MM.1S (cell line): ENCODE results near the gene TMEM238L.

Experiments used
- DNase-seq: peaks from one replicate; pipeline ENCODE4 v3.0.0-alpha.2; 2015
- H2AFZ ChIP-seq: fragments of 300-600 bp; sonication (generic); 2 replicates; pipeline ENCODE4 v1.6.0; 2016; ENCODE audit warnings: antibody characterized with exemption, low read length
- H3F3A ChIP-seq: fragments of 300-600 bp; sonication (generic); 2 replicates; pipeline ENCODE4 v1.6.1; 2016; ENCODE audit warnings: mild to moderate bottlenecking, antibody characterized with exemption, low read length, moderate library complexity, mixed read lengths; ENCODE audit not compliant: insufficient read depth
- H3K27ac ChIP-seq: fragments of 300-600 bp; sonication (generic); 2 replicates; pipeline ENCODE4 v1.5.1; 2016; ENCODE audit warnings: mild to moderate bottlenecking, low read length
- H3K27me3 ChIP-seq: fragments of 300-600 bp; sonication (generic); replicated peaks from 2 replicates; pipeline ENCODE4 v1.6.0; 2016; ENCODE audit warnings: low read length; ENCODE audit not compliant: insufficient read depth
- H3K36me3 ChIP-seq: fragments of 300-600 bp; sonication (generic); replicated peaks from 2 replicates; pipeline ENCODE4 v1.6.1; 2016; ENCODE audit warnings: mild to moderate bottlenecking, low read length, mixed read lengths; ENCODE audit not compliant: insufficient read depth
- H3K4me1 ChIP-seq: fragments of 300-600 bp; sonication (generic); 2 replicates; pipeline ENCODE4 v1.6.1; 2016; ENCODE audit warnings: low read length, mixed read lengths
- H3K4me2 ChIP-seq: fragments of 300-600 bp; sonication (generic); 2 replicates; pipeline ENCODE4 v1.6.0; 2016; ENCODE audit warnings: low read depth, low read length
- H3K4me3 ChIP-seq: fragments of 300-600 bp; sonication (generic); 2 replicates; pipeline ENCODE4 v1.5.1; 2016; ENCODE audit warnings: low read length, mixed read lengths
- H3K79me2 ChIP-seq: fragments of 300-600 bp; sonication (generic); 2 replicates; pipeline ENCODE4 v1.6.1; 2016; ENCODE audit warnings: mixed run types, low read length, mixed read lengths
- H3K9ac ChIP-seq: fragments of 300-600 bp; sonication (generic); 2 replicates; pipeline ENCODE4 v1.6.1; 2016; ENCODE audit warnings: low read length, mixed read lengths
- H3K9me2 ChIP-seq: fragments of 300-600 bp; sonication (generic); replicated peaks from 2 replicates; pipeline ENCODE4 v1.6.1; 2016; ENCODE audit warnings: mild to moderate bottlenecking, low read length, mixed read lengths; ENCODE audit not compliant: insufficient read depth
- H3K9me3 ChIP-seq: fragments of 300-600 bp; sonication (generic); replicated peaks from 2 replicates; pipeline ENCODE4 v1.6.1; 2016; ENCODE audit warnings: mild to moderate bottlenecking, low read length, mixed read lengths; ENCODE audit not compliant: insufficient read depth
- H4K20me1 ChIP-seq: fragments of 300-600 bp; sonication (generic); 2 replicates; pipeline ENCODE4 v1.6.1; 2016; ENCODE audit warnings: mild to moderate bottlenecking, low read length, moderate library complexity, mixed read lengths; ENCODE audit not compliant: insufficient read depth
- EZH2 ChIP-seq: fragments of 300-600 bp; sonication (generic); optimal IDR thresholded peaks from 2 replicates; pipeline ENCODE3; 2017; ENCODE audit warnings: low read depth, mild to moderate bottlenecking, antibody characterized with exemption, low read length, mixed read lengths
- EZH2phosphoT487 ChIP-seq: fragments of 300-600 bp; sonication (generic); IDR thresholded peaks from 2 replicates; pipeline ENCODE4 v1.6.1; 2018; ENCODE audit warnings: antibody characterized with exemption, low read length
- TF ChIP-seq, protein P1 (sequence below): fragments of 300-600 bp; sonication (generic); IDR thresholded peaks from 2 replicates; pipeline ENCODE4 v1.5.1; 2016; ENCODE audit warnings: antibody characterized with exemption, low read length, mixed read lengths

TMEM238L gene

DNA sequence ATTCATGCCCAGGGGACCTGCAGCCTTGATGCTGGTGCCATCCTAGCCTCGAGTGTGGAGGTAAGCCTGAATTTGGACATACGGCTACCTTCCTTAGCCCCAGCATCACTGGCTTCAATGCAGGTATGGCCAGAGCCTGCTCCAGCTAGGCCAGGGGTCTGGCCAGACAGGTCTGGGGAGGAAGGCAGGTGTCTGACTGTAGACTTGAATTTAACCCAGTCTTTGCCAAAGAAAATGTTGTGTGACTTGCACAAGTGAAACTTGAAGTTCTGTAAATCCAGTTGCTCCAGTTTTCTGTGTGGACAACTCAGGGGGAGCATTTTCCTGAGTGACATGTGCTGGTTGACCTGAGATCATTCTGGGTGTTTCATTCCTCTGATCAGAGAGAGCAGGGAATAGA, 32.8 kb downstream of the TMEM238L start:
- H3K36me3 ChIP-seq = no peaks in the 10 kb centered on the region
- no peaks in the 10 kb centered on the region for H4K20me1 ChIP-seq
- no peak for TF ChIP-seq EZH2phosphoT487
- TF ChIP-seq, protein P1, sequence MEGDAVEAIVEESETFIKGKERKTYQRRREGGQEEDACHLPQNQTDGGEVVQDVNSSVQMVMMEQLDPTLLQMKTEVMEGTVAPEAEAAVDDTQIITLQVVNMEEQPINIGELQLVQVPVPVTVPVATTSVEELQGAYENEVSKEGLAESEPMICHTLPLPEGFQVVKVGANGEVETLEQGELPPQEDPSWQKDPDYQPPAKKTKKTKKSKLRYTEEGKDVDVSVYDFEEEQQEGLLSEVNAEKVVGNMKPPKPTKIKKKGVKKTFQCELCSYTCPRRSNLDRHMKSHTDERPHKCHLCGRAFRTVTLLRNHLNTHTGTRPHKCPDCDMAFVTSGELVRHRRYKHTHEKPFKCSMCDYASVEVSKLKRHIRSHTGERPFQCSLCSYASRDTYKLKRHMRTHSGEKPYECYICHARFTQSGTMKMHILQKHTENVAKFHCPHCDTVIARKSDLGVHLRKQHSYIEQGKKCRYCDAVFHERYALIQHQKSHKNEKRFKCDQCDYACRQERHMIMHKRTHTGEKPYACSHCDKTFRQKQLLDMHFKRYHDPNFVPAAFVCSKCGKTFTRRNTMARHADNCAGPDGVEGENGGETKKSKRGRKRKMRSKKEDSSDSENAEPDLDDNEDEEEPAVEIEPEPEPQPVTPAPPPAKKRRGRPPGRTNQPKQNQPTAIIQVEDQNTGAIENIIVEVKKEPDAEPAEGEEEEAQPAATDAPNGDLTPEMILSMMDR = no peak
- no peak for TF ChIP-seq EZH2
- H3K4me1 ChIP-seq = no peaks in the 10 kb centered on the region
- no peaks in the 10 kb centered on the region for H3K9me3 ChIP-seq
- H3K4me2 ChIP-seq = no peak overlapping the region
- H3F3A ChIP-seq = no peaks in the 10 kb centered on the region
- H3K27ac ChIP-seq = no peak overlapping the region
- H3K27me3 ChIP-seq = no peaks in the 10 kb centered on the region
- no peaks in the 10 kb centered on the region for H3K9me2 ChIP-seq
- no peak overlapping the region for H2AFZ ChIP-seq
- H3K9ac ChIP-seq = no peak overlapping the region
- no peak overlapping the region for H3K4me3 ChIP-seq
- DNase-seq = no peak
- H3K79me2 ChIP-seq = no peaks in the 10 kb centered on the region

DNA sequence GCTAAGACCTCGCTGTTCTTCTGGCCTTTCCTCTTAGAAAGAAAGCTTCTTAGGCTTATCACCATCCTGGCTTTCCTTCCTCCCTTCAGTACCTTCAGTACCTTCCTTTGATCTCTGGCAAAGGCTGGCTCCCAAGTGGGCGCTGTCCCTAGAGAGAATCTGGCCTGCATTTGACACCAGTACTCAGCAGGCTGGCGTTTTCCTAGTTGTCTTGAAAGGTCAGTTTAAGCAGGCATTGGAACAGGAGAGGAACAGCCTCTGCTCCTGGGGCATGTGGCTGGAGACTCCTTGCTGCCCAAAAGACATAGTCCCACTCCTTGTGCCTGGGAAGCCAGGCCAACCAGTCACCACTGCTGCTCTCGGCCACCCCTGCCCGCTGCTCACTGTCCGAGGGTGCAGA, 34.1 kb downstream of the TMEM238L start:
- Histone ChIP-seq H2AFZ (no peak overlapping the region), H4K20me1 (no peaks in the 10 kb centered on the region), H3F3A (no peaks in the 10 kb centered on the region), H3K9ac (no peak overlapping the region), H3K4me1 (no peaks in the 10 kb centered on the region), H3K36me3 (no peaks in the 10 kb centered on the region), H3K27me3 (no peaks in the 10 kb centered on the region), H3K9me3 (no peaks in the 10 kb centered on the region), H3K9me2 (no peaks in the 10 kb centered on the region), H3K4me3 (no peak overlapping the region), H3K79me2 (no peaks in the 10 kb centered on the region), H3K27ac (no peak overlapping the region), H3K4me2 (no peak overlapping the region)
- TF ChIP-seq EZH2 (no peak), EZH2phosphoT487 (no peak)
- TF ChIP-seq, protein P1 = no peak
- DNase-seq = no peak

DNA sequence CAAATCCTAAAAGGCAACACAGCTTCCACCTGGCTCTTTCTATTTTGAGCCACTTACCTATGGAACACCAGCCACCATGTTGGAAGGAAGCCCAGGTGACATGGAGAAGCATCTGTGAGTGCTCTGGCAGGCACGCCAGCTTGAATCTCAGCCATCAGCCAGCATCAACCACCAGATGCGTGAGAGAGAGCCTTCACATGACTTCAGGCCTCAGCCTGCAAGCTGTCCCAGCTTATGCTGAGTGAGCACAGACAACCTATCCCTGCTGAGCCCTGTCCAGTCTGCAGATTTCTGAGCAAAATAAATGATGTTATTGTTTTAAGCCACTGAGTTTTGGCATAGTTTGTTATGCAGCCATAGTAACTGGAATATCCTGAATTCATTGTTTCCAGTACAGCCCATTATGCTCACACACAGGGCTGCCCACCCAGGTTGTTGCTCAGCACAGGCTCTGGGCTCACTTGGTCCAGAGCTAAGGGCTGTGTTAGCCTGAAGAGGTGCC, 35.1 kb downstream of the TMEM238L start:
- Histone ChIP-seq H3K27ac (no peak overlapping the region), H3F3A (no peaks in the 10 kb centered on the region), H4K20me1 (no peaks in the 10 kb centered on the region), H3K4me3 (no peak overlapping the region), H3K79me2 (no peaks in the 10 kb centered on the region), H3K9me3 (no peaks in the 10 kb centered on the region), H3K4me1 (no peaks in the 10 kb centered on the region), H2AFZ (no peak overlapping the region), H3K9ac (no peak overlapping the region), H3K36me3 (no peaks in the 10 kb centered on the region), H3K9me2 (no peaks in the 10 kb centered on the region), H3K4me2 (no peak overlapping the region), H3K27me3 (no peaks in the 10 kb centered on the region)
- no peak for DNase-seq
- no peak for TF ChIP-seq EZH2
- TF ChIP-seq EZH2phosphoT487 = no peak
- TF ChIP-seq, protein P1 = no peak
